GM19438 (cell line): ENCODE results near the gene CT83.

Source experiments
- ATAC-seq: cut with Tn5 transposase; IDR thresholded peaks from one replicate; pipeline ENCODE4 v1.9.1; 2021; ENCODE audit warnings: low read depth; ENCODE audit not compliant: unreplicated experiment

The CT83 gene

GRCh38 chrX:116462822-116463221 lies at the start of gene CT83:
CT83 (minus strand) TSS chrX:116462976; CDS start chrX:116462856, 120 bp downstream.
- no peak for ATAC-seq

- ATAC-seq, result no peak
Observed at GRCh38 chrX:116499780-116500179, 37.0 kb upstream of the CT83 start.

- ATAC-seq, result no peak
Observed at GRCh38 chrX:116493271-116493670, 30.5 kb upstream of the CT83 start.

- ATAC-seq, result no peak
Observed at GRCh38 chrX:116490104-116490503, 27.3 kb upstream of the CT83 start.

- no peak for ATAC-seq
Observed at GRCh38 chrX:116480059-116480458, 17.3 kb upstream of the CT83 start.

GRCh38 chrX:116449156-116449555 lies 13.6 kb downstream of the CT83 start:
- ATAC-seq, result no peak

GRCh38 chrX:116436358-116436816 lies 26.4 kb downstream of the CT83 start, which contains the start of gene SLC6A14:
SLC6A14 (plus strand) TSS chrX:116436606; CDS start chrX:116436710, 104 bp downstream.
- no peak for ATAC-seq

- no peak for ATAC-seq
Observed at GRCh38 chrX:116435597-116435996, 27.2 kb downstream of the CT83 start.

GRCh38 chrX:116427978-116428377 lies 34.8 kb downstream of the CT83 start:
- ATAC-seq, result no peak

GRCh38 chrX:116417968-116418367 lies 44.8 kb downstream of the CT83 start:
- no peak for ATAC-seq

- ATAC-seq, result no peak
Observed at GRCh38 chrX:116417214-116417613, 45.6 kb downstream of the CT83 start.

GRCh38 chrX:116413273-116413672 lies 49.5 kb downstream of the CT83 start:
- ATAC-seq, result no peak
